HL-60 (cell line): ENCODE measurements around the gene TMPRSS12.

ENCODE experiments used
- POLR2AphosphoS5 ChIP-seq: IDR thresholded peaks from 2 replicates; pipeline ENCODE4 v1.6.1; 2012; ENCODE audit warnings: low read depth
- TF ChIP-seq, protein P1 (sequence below): IDR thresholded peaks from one replicate; pipeline ENCODE4 v1.5.1; 2011; ENCODE audit warnings: low read length, control low read depth, inconsistent platforms; ENCODE audit not compliant: insufficient read depth
- TF ChIP-seq, protein P2 (sequence below): IDR thresholded peaks from 2 replicates; pipeline ENCODE4 v1.6.1; 2012; ENCODE audit warnings: low read depth; ENCODE audit not compliant: insufficient replicate concordance

DNA sequence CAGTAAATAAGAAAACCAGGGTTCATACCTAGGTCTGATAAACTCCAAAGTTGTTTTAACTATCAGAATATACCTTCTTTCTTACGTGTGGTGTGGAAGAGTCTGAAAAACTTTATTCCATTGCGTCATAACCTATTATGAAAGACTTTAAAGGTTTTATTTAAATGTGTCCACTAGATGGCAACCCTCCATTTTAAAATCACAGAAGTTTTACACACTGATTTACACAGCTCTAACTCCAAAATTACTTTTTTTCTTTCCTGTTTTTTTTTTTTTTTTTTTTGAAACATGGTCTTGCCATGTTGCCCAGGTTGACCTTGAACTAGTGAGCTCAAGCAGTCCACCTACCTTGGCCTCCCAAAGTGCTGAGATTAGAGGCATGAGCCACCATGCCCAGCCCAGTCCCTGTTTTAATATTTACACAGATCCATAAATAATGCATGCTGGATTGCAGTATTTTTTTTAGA, 17.3 kb upstream of the TMPRSS12 start:
- TF ChIP-seq, protein P1, sequence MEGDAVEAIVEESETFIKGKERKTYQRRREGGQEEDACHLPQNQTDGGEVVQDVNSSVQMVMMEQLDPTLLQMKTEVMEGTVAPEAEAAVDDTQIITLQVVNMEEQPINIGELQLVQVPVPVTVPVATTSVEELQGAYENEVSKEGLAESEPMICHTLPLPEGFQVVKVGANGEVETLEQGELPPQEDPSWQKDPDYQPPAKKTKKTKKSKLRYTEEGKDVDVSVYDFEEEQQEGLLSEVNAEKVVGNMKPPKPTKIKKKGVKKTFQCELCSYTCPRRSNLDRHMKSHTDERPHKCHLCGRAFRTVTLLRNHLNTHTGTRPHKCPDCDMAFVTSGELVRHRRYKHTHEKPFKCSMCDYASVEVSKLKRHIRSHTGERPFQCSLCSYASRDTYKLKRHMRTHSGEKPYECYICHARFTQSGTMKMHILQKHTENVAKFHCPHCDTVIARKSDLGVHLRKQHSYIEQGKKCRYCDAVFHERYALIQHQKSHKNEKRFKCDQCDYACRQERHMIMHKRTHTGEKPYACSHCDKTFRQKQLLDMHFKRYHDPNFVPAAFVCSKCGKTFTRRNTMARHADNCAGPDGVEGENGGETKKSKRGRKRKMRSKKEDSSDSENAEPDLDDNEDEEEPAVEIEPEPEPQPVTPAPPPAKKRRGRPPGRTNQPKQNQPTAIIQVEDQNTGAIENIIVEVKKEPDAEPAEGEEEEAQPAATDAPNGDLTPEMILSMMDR: no peak
- TF ChIP-seq POLR2AphosphoS5: no peak
- TF ChIP-seq, protein P2, sequence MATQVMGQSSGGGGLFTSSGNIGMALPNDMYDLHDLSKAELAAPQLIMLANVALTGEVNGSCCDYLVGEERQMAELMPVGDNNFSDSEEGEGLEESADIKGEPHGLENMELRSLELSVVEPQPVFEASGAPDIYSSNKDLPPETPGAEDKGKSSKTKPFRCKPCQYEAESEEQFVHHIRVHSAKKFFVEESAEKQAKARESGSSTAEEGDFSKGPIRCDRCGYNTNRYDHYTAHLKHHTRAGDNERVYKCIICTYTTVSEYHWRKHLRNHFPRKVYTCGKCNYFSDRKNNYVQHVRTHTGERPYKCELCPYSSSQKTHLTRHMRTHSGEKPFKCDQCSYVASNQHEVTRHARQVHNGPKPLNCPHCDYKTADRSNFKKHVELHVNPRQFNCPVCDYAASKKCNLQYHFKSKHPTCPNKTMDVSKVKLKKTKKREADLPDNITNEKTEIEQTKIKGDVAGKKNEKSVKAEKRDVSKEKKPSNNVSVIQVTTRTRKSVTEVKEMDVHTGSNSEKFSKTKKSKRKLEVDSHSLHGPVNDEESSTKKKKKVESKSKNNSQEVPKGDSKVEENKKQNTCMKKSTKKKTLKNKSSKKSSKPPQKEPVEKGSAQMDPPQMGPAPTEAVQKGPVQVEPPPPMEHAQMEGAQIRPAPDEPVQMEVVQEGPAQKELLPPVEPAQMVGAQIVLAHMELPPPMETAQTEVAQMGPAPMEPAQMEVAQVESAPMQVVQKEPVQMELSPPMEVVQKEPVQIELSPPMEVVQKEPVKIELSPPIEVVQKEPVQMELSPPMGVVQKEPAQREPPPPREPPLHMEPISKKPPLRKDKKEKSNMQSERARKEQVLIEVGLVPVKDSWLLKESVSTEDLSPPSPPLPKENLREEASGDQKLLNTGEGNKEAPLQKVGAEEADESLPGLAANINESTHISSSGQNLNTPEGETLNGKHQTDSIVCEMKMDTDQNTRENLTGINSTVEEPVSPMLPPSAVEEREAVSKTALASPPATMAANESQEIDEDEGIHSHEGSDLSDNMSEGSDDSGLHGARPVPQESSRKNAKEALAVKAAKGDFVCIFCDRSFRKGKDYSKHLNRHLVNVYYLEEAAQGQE: no peak
